HG03095 (cell line): ENCODE results near the gene MYO1E.
"Not testable (repeated sequence)": the region's sequence is repeated elsewhere in the genome, so short reads cannot be mapped to it uniquely, and the experiment has no call there.

Experiments
- ATAC-seq: cut with Tn5 transposase; IDR thresholded peaks from one replicate; pipeline ENCODE4 v1.9.1; 2021; ENCODE audit warnings: moderate library complexity; ENCODE audit not compliant: unreplicated experiment

Gene MYO1E

GRCh38 chr15:59172289-59172901 is 200.3 kb downstream of the MYO1E start:
- ATAC-seq = no peak

- ATAC-seq = no peak
Observed at GRCh38 chr15:59171067-59171397, 201.6 kb downstream of the MYO1E start.

GRCh38 chr15:59170295-59171066 is 202.2 kb downstream of the MYO1E start:
- no peak for ATAC-seq

- no peak for ATAC-seq
Observed at GRCh38 chr15:59169251-59169708, 203.4 kb downstream of the MYO1E start.

GRCh38 chr15:59168536-59168935 is 204.1 kb downstream of the MYO1E start:
- ATAC-seq = no peak

- ATAC-seq = no peak
Observed at GRCh38 chr15:59166601-59167265, 205.9 kb downstream of the MYO1E start.

GRCh38 chr15:59166166-59166565 is 206.5 kb downstream of the MYO1E start:
- no peak for ATAC-seq

- no peak for ATAC-seq
Observed at GRCh38 chr15:59165726-59166125, 206.9 kb downstream of the MYO1E start.

GRCh38 chr15:59162080-59162479 is 210.6 kb downstream of the MYO1E start:
- not testable (repeated sequence) for ATAC-seq

GRCh38 chr15:59160880-59161593 is 211.6 kb downstream of the MYO1E start:
- no peak for ATAC-seq

GRCh38 chr15:59159210-59159609 is 213.5 kb downstream of the MYO1E start:
- no peak for ATAC-seq

- ATAC-seq = no peak
Observed at GRCh38 chr15:59158701-59159034, 214.0 kb downstream of the MYO1E start.

- no peak for ATAC-seq
Observed at GRCh38 chr15:59157840-59158700, 214.6 kb downstream of the MYO1E start.

GRCh38 chr15:59157396-59157795 is 215.3 kb downstream of the MYO1E start:
- ATAC-seq = no peak

GRCh38 chr15:59155431-59155830 is 217.2 kb downstream of the MYO1E start:
- ATAC-seq = no peak

GRCh38 chr15:59154243-59154642 is 218.4 kb downstream of the MYO1E start:
- no peak for ATAC-seq

GRCh38 chr15:59153466-59153865 is 219.2 kb downstream of the MYO1E start:
- ATAC-seq = no peak

GRCh38 chr15:59152694-59153450 is 219.8 kb downstream of the MYO1E start:
- no peak for ATAC-seq

- ATAC-seq = no peak
Observed at GRCh38 chr15:59150185-59150584, 222.5 kb downstream of the MYO1E start.
